HG02588 (cell line): ENCODE data around the gene IFT22.
"Not testable (repeated sequence)": the region's sequence is repeated elsewhere in the genome, so short reads cannot be mapped to it uniquely, and the experiment has no call there.

Source experiments
- ATAC-seq: cut with Tn5 transposase; IDR thresholded peaks from one replicate; pipeline ENCODE4 v1.9.1; 2021; ENCODE audit warnings: mild to moderate bottlenecking, moderate library complexity; ENCODE audit not compliant: unreplicated experiment

Gene IFT22

DNA sequence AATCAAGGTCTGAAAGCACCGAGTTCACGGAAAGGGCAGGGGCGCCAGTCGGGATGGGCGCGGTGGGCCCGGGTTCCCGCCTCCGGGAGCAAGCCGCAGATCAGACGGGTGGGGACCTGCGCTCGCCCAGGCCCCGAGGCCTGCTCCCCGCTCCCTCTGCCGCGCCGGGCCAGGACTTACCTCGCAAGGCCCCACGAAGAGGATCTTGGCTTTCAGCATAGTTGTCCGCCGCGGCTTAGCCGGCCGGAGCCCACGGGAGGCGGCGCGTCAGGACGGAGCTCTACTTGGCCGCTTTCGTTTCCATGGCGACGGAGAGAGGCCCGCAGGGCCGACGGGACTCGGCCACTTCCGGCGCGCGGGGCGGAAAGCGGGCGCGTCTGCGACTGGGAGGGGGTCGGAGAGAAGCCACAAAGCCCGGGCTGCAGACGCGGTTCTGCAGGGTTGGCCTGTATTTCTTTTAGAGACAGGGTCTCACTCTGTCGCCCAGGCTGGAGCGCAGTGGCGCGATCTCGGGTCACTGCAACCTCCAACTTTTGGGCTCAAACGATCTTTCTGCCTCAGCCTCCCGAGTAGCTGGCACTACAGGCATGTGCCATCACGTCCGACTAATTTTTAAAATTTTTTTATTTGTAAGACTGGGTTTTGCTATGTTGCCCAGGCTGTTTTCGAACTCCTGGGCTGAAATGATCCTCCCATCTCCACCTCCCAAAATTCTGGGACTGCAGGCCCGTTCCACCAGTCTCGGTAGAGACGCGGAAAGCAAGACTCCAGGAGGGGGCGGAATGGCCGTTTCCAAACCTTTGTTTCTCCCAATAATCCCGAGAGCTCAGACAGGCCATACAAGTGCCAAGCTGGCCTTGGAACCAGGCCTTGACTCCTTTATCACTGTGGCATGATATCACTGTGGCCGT lies at the start of gene IFT22:
IFT22 (minus strand) TSS at position 322 of the 911 bp plus-strand sequence; CDS start at position 219, 103 bp downstream.
- peak; percentile 94 for ATAC-seq

DNA sequence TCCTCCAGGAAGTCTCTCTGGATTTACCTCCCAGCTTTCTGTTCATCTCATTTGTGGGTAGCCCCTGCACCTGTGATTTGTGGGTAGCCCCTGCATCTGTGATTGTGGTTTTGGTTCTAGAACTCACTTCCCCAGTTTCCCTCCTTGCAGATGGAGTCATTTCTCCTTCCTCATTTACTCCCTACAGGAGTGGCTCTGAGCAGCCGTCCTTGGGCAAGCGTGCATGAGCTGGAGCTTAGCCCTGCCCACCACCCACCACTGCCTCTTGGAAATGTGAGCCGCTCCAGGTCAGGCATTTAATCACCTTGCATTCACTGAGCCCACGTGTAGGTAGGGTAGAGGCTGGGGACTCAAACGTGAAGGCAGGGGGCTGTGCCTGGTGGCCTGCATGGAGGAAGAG lies 49.2 kb upstream of the IFT22 start:
- no peak for ATAC-seq

DNA sequence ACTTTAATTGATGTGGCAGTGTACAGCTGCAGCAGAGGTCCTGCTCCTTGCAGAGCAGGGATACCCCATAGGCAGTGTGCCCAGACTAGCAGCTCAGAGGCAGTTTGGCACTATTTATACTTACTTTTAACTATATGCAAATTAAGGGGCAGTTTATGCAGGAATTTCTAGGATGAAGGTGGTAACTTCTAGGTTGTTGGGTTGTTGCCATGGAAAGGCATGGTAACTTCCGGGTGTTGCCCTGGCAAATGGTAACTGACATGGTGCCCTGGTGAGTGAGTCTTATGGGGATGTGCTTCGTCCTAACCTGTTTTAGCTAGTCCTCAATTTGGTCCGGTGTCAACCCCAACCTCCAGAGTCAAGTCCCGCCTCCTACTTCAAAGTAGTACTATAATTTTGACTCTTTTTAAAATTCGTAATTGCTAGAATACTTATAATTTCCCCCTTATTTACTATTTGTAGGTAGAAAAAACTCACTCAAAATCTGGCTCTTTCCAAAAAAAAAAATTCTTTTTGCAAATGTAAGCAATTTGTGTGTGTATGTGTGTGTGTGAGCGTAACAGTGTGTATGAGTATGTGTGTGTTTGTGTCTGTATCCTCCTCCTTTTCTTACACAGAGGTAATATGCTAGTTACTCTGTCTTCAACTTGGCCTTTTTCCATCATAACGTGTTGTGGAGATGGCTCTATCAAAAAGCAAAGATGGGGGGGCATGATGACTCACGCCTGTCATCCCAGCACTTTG lies 47.0 kb upstream of the IFT22 start:
- no peak for ATAC-seq

DNA sequence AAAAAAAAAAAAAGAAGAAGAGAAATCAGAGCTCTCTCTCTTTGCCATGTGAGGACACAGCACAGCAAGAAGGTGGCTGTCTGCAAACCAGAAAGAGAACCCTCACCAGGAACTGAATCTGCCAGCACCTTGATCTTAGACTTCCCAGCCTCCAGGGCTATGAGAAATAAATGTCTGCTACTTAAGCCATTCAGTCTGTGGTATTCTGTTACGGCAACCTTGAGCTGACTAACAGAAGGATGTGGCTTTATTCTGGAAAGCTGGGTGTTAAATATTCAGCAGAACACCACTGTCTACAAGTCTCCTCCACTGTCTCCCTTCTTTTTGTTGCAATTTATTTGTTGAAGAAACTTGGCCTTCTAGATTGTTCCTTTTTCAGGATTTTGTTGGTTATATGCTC lies 46.1 kb upstream of the IFT22 start:
- ATAC-seq, result no peak

DNA sequence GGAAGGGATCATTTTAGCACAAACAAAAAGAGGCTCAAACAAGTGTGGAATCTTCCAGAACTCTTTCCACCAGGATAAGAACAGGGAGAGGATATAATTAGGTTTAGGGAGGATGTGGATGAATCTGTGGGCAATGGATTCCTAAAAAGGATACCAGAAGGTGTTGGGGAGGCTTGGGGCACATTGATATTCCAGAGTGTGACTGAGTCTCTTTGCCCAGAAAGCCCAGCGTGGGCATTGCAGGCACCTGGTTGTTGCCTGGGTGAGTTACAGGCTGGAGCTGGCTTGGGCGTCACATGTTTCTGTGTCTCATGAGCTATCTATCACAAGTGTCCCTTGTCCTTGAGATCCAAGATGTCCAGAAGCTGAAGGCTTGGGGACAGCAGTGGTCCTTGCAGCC lies 44.3 kb upstream of the IFT22 start:
- ATAC-seq, result no peak

DNA sequence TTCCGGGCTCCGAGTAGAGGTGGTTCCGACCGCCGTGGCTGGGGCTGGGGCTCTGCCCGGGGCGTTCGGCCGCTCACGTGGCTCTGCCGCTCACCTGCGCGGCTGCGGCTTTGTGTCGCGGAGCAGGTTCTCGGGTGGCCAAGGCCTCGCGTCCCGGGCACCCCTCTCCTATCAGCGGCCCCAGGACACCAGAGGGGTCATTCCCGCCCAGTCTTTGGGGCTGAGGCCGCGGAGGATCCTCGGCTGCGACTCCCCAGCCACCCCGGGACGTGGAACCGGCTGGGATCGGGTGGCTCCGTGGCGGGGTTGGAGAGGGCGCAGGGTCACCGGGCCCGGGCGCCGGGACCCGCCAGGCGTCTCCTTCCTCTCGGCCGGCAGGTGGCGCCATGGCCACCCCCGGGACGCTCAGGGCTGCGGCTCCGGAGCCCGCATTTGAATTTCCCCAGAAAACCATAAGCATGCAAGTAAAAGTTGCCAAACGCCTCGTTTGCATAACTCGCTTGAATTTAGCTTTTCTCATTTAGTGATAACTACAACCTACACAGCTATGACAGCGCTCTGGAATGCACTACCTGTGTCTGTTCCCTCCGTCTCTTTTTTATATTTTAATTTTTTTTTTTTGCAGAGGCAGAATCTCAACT lies 42.2 kb upstream of the IFT22 start:
- no peak for ATAC-seq

DNA sequence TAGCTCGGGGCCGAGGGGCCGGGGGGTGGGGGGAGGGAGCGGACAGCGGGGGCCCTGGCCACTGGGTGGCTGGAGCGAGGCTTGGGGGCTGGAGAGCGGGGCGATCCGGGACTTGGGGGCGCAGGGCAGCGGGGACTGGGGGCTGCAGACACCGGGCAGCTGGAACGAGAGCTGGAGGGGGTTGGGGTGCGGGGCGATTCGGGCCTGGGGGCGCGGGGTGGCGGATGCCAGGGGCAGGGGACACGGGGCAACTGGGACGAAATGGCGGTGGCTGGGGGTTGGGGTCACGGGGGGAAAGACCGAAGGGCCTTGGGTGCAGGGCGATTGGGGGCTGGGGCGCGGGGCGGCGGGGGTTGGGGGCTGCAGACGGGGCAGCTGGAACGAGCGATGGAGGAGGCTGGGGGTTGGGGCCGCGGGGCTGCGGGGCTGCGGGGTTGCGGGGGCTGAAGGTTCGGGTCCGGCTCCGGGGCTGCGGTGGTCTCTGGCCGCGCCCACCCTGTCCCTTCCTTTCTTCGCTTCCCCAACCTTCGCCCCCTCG lies 41.7 kb upstream of the IFT22 start:
- ATAC-seq, result no peak

DNA sequence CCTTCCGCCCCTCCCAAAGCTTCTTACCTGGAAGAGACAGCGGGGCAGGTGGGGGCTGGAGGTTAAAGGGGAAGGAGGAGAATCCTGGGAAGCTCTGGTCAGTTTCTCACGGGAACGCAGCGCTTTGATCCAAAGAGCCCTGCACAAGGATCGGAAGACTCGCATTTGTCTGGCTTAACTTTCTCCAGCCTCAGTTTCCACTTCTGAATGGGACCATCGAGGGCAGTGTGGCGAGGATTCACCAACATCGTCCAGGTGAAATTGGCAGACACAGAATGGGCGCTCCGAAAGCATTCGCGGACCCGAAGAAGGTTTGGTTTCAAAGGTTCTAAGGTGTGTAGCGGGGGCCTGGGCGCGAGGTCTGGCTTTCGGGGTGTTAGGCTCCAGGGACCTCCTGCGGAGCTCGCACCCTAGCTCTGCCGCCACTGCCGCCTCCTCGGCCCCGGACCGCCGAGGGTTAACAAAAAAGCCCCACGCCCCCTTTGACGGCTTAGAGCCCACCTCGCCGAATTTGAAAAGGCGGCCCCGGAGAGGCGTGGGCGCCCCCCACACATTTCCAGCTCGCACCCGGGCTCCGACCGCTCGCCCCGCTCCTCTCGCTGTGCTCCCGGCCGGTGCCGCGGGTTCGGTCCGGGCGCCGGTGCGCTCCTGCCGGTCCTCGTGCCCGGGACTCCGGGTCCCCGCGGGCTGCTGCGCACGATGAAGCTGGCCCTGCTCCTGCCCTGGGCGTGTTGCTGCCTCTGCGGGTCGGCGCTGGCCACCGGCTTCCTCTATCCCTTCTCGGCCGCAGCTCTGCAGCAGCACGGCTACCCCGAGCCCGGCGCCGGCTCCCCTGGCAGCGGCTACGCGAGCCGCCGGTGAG lies 41.0 kb upstream of the IFT22 start, which contains the start of gene COL26A1:
COL26A1 (plus strand) TSS at position 542 of the 862 bp plus-strand sequence; CDS start at position 700, 158 bp downstream.
- no peak for ATAC-seq

DNA sequence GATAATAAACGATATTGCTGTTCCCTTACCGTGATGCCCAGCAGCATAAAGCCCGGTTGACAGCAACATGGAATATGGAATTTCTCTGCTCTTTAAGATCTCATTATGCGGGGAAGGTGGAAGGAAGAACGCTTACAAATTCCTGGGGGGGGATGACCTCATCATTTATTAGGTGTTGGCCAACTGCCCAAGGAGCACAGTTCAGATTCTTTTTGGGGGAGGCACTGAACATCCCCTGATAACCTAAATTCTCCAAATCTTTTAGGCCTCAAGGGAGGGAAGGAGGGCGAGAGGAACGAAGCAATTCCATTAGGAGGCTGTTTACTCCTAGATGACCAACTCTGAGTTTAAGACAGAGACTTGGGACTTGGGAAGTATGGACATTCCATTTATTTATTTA lies 35.8 kb upstream of the IFT22 start:
- no peak for ATAC-seq

DNA sequence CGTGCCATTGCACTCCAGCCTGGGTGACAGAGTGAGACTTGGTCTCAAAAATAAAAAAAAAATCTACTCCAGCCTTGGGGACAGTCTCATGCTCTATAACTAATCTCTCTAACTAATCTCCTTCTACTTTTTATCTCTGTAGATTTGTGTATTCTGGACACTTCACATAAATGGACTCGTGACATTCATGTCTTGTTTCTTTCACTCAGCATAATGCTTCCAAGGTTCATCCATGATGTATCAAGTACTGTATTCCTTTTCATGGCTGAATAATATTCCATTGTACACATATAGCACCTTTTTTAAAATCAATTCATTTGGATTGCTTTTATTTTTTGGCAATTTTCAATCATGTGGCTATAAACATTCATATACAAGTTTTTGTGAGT lies 31.3 kb upstream of the IFT22 start:
- ATAC-seq, result no peak

DNA sequence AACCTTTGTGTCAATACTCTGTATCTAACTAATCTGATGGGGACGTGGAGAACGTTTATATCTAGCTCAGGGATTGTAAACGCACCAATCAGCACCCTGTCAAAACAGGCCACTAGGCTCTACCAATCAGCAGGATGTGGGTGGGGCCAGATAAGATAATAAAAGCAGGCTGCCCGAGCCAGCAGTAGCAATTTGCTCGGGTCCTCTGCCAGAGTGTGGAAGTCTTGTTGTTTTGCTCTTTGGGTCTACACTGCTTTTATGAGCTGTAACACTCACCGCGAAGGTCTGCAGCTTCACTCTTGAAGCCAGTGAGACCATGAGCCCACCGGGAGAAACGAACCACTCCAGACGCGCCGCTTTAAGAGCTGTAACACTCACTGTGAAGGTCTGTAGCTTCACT lies 27.7 kb upstream of the IFT22 start:
- ATAC-seq, result not testable (repeated sequence)

DNA sequence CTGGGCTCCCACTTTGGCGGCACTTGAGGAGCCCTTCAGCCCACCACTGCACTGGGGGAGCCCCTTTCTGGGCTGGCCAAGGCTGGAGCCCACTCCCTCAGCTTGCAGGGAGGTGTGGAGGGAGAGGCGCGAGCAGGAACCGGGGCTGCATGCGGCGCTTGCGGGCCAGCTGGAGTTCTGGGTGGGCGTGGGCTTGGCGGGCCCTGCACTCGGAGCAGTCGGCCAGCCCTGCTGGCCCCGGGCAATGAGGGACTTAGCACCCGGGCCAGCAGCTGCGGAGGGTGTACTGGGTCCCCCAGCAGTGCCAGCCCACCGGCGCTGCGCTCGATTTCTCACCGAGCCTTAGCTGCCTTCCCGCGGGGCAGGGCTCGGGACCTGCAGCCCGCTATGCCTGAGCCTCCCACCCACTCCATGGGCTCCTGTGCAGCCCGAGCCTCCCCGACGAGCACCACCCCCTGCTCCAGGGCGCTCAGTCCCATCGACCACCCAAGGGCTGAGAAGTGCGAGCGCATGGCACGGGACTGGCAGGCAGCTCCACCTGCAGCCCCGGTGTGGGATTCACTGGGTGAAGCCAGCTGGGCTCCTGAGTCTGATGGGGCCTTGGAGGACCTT lies 26.9 kb upstream of the IFT22 start:
- not testable (repeated sequence) for ATAC-seq

DNA sequence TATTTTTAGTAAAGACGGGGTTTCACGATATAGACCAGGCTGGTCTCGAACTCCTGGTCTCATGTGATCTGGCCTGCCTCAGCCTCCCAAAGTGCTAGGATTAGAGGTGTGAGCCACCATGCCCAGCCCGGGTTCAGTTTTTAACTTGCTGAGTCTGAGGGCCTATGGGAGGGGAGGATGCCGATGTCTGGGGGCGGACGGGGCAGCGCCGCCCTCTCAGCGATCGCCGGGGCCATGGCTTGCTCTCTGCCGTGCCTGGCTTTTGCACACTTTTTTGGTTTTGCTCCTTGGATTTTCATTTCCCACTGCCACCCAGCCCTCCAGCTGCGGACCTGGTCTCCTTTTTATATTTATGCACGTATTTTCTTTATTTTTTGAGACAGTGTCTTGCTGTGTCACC lies 25.9 kb upstream of the IFT22 start:
- no peak for ATAC-seq

DNA sequence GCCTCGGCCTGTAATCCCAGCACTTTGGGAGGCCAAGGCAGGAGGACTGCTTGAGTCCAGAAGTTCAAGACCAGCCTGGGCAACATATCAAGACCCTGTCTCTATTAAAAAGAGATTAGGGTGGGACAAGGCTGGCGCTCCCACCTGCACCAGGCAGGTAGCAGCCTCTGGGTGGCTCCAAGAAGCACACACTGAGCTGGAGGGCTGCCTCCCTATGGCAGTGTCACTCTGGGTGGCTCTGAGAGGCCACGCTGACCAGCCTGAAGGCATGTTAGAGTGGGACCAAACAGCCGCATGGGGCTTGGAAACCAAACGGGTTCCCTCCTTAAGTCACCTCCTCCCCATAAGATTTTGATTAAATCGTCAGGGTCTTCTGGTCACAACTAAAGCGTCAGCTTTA lies 21.3 kb upstream of the IFT22 start:
- ATAC-seq, result no peak

DNA sequence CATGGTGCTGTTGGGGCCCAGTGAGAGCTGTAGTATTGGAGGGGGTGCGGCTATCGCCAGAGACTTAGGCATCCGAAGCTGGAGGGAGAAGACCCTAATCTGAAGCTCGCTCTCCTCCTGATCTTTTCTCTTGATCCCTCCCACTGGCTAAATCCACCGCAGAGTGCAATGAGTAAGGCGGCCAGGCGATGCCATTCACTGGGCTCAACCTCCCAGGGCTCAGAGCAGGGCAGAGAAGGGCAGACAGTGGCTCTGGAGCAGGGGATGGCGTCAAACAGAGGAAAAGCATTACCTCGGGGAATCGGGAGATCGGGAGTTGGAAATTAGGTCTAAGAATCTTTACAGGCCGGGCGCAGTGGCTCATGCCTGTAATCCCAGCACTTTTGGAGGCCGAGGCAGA lies 18.8 kb upstream of the IFT22 start:
- no peak for ATAC-seq

DNA sequence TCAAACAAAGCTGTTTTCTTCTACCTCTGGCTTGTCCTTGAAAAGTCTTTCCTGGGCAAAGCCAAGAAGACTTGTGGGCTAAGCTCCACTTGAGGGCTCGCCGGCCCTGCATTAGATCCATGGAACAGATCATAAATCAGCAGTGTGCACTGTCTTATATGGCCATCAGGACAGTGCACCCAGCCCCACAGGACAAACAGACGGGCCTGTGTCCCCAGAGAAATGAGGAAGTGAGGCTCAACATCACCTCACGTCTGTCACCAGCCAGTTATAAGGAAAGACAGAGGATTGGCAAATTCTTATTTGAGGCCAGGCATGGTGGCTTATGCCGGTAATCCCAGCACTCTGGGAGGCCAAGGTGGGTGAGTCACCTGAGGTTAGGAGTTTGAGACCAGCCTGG lies 12.3 kb upstream of the IFT22 start:
- ATAC-seq, result no peak

DNA sequence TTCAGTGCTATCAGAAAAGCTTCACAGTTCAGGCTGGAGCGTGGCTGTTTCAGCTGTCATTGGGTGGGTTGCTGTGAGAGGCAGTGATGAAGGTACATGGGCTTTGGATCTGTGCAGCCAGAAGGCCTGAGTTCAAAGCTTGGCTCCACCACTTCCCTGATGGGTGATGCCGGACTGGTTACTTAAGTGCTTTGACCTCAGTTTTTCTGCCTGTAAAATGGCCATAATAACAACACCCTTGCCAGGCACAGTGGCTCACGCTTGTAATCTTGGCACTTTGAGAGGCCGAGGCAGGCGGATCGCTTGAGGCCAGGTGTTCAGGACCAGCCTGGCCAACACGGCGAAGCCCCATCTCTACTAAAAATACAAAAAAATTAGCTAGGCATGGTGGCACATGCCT lies 10.4 kb upstream of the IFT22 start:
- ATAC-seq, result no peak

DNA sequence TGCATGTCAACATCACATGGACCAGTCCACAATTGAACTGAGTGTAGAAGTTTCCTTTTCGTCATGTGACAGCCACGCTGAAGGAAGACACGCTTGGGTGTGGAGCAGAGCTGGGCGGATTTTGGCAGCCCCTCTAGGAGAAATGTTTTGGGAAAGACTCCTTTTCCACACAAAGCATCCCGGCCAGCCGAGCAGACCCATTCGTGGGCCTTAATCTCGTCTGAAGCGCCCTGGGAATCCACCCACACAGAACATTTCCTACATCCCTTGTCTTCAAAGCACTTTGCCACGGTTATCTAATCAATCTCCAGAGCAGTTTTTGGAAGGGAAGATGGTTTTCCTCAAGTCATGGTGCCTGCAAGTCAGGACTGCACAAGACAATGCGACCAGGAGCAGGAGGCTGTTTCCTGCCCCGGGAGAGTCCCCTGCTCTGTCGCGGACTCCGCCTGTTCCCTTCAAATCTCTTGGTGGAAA lies 8.4 kb upstream of the IFT22 start:
- ATAC-seq, result no peak

DNA sequence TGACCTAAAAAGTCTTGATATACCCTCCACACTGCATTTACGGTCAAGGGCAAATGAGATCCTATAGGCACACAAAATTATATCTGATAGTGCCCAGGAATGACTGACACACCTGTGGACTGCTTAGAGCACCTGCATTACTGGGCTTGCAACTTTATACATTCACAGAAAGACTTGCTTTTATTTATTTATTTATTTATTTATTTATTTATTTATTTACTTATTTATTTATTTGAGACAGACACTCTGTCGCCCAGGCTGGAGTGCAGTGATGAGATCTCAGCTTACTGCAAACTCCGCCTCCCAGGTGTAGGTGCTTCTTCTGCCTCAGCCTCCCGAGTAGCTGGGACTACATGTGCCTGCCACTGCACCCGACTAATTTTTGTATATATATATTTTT lies 6.5 kb upstream of the IFT22 start:
- ATAC-seq, result no peak

DNA sequence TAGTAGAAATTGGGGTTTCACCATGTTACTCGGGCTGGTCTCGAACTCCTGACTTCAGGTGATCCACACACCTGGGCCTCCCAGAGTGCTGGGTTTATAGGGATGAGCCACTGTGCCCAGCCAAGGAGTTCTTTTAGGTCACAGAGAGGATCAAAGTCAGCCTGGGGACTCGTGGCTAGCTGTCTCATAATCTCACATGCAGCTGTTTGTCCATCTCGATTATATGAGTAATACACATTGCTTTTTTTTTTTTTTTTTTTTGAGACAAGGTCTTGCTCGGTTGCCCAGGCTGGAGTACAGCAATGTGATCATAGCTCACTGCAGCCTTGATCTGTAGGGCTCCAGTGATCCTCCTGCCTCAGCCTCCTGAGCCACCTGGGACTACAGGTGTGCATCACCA lies 2.2 kb downstream of the IFT22 start:
- ATAC-seq, result no peak
